GM18502 (cell line): ENCODE measurements around the gene PDGFB.
"Not testable (repeated sequence)": the region's sequence is repeated elsewhere in the genome, so short reads cannot be mapped to it uniquely, and the experiment has no call there.

Experiments used
- ATAC-seq: cut with Tn5 transposase; IDR thresholded peaks from one replicate; pipeline ENCODE4 v1.9.1; 2021; ENCODE audit warnings: mild to moderate bottlenecking; ENCODE audit not compliant: unreplicated experiment, poor library complexity

The PDGFB gene

GRCh38 chr22:39230261-39231196 lies 14.3 kb downstream of the PDGFB start:
- ATAC-seq: no peak

- no peak for ATAC-seq
Measured at GRCh38 chr22:39229688-39230260, 15.0 kb downstream of the PDGFB start.

DNA sequence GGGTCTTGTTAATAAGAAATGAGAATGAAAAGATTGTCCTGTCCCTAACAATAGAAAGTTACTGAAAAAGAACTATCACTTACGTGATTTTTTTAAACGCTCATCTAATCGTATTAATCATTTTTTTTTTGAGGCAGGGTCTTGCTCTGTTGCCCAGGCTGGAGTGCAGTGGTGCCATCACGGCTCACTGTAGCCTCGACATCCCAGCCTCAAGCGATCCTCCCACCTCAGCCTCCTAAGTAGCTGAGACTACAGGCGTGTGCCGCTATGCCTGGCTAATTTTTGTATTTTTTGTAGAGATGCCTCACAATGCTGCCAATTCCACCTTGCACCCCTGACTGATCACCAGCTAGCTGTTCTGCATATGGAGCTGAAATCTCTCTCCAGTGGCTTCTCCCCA lies 15.7 kb downstream of the PDGFB start:
- no peak for ATAC-seq

- no peak for ATAC-seq
Measured at GRCh38 chr22:39227542-39228272, 17.1 kb downstream of the PDGFB start.

- ATAC-seq: no peak
Measured at GRCh38 chr22:39226353-39226752, 18.4 kb downstream of the PDGFB start.

GRCh38 chr22:39225591-39225990 lies 19.2 kb downstream of the PDGFB start:
- ATAC-seq: no peak

- ATAC-seq: no peak
Measured at GRCh38 chr22:39224550-39224949, 20.2 kb downstream of the PDGFB start.

- ATAC-seq: no peak
Measured at GRCh38 chr22:39223091-39223710, 21.6 kb downstream of the PDGFB start.

DNA sequence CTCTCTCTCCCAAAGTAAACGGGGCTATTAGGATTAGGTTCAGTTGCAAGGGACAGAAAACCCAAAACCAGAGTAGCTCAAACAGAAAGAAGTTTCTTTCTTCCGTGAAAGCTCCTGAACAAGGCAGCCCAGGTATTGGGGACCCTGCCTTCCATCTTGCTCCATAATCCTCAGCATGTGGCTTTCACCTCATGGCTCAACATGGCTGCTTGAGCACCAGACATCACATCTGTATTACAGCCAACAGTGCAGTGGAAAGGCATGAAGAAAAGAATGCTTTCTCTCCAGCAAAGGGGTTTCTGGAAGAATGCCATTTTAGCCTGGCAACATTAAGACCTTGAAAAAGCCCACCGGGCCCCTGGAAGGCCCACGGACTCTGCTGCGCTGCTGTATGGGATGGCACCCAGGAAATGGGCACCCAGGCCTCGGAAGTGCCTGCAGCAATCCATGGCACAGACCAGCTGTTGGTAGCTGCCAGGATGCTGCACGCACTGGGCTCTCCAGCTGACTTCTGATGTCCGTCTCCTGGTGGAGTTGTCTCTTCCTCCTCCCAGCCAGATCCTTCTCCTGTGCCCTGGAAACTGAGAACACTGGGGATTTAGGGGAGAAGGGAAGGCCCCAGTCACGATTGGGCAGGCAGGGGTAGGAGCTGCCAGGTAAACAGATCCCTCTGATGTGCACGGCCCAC lies 22.6 kb downstream of the PDGFB start:
- no peak for ATAC-seq

DNA sequence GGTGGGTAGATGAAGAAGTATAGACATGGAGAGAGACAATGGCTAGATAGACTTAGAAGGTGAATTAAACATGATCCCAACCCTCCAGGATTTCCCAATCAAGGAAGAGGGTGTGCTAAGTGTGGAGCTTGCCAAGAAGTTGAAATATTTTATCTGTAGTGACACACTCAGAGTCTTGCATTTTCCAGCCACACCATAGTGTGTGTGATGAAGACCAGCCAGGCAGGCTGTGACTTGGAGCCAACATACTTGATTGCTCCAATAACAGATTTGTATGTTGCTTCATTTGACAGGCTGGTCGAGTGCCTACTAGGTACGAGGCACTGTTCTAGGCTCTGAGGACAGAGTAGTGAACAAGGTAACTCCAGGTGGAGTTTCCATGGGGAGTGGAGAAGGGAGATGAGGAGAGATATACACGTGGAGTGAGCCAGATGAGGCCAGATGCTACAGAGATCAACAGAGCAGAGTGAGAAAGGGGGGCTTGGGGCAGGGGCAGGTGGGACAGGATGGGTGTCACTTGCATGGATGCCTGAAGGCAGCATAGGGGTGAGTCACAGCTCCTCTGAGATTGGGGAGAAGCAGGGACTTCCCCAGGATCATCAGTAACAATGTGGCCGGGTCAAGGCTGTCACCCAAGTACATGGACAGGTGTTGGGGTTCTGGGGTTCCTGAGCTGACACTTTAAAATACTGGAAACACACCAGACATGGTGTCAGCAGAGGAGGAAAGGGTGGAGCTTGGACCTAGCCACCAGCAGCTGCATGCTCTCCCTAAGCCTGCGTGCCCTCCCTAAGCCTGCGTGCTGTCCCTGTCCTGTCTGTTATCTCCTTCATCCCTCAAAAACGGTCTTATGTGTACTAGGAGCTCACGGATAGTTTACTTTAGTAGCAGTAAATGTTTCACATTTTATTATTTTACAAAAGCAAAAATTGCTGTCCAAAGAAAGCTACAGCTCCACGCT lies 23.6 kb downstream of the PDGFB start:
- no peak for ATAC-seq

DNA sequence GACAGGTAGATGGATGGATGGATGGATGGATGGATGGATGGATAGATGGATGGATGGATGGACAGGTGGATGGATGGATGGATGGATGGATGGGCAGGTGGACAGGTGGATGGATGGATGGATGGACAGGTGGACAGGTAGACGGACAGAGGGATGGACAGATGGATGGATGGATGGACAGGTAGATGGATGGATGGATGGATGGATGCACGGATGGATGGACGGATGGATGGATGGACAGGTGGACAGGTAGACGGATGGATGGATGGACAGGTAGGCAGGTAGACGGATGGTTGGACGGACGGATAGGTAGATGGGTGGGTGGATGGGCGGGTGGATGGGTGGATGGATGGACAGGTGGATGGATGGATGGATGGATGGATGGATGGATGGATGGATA lies 24.3 kb downstream of the PDGFB start:
- ATAC-seq: no peak

- ATAC-seq: no peak
Measured at GRCh38 chr22:39219071-39220039, 25.4 kb downstream of the PDGFB start.

DNA sequence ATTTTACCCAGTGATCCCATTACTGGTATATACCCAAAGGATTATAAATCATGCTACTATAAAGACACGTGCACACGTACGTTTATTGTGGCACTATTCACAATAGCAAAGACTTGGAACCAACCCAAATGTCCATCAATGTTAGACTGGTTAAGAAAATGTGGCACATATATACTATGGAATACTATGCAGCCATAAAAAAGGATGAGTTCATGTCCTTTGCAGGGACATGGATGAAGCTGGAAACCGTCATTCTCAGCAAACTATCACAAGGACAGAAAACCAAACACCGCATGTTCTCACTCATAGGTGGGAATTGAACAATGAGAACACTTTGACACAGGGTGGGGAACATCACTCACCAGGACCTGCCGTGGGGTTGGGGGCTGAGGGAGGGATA lies 26.4 kb downstream of the PDGFB start:
- not testable (repeated sequence) for ATAC-seq

DNA sequence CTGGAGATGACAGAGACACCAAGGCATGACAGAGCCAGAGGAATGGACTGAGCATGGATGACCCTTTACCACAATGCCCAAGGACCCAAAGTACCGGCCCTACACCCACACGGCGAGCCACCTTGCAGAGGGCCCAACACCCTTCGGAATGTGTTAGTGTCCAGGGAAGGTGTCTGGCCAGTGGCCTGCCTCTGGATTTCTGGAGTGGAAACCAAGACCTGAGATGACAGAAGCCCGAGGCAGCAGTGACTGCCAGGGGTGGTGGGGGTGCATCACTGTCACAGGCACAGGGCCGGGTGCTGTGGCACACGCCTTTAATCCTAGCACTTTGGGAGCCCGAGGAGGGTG lies 28.7 kb downstream of the PDGFB start:
- no peak for ATAC-seq

DNA sequence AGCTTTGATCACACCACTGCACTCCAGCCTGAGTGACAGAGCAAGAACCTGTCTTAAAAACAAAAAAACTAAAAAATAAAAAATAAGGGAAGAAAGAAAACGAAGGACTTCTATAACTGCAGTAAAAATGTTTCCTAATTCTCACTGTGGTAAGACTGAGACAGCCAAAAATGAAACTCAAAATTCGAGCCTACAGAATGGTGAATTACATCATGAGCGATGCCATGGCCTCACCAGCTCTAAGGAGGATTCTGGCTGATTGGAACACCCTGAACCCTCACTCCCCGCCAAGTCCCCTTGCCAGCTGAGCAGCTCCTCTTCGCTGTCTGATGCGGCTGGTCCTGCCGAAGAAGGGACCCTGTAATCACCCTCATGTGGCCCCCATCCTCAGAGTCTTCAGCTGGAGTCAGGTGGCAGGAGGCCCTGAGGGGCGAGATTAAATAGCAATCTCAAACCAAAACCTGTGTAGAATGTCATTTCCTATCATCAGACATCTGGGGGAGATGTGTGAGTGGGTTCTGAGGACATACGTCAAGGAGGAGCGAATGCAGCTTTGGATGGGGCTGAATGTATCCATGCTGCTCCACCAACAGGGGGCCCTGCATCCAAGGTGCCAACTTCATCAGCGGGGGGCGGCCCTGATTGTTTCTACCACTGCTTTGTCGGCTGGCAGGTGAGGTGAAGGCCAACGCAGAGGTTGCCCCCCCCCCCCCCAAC lies 29.2 kb downstream of the PDGFB start:
- no peak for ATAC-seq

DNA sequence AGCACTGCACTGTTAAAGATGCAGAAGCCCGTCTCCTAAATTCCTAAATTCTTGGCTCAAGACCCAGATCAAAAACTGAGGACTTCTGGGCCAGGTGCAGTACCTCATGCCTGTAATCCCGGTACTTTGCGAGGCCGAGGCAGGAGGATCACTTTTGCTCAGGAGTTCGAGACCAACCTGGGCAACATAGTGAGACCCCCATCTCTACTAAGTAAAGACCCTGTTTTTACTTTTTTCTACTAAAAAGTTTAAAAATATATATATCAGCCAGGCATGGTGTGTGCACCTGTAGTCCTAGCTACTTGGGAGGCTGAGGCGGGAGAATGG lies 29.7 kb downstream of the PDGFB start:
- no peak for ATAC-seq

GRCh38 chr22:39214383-39215069 lies 30.3 kb downstream of the PDGFB start:
- no peak for ATAC-seq
